8988T (cell line): ENCODE data around the gene RANBP17.
"Not testable (repeated sequence)": the region's sequence is repeated elsewhere in the genome, so short reads cannot be mapped to it uniquely, and the experiment has no call there.

Experiments
- DNase-seq: peaks from one replicate; pipeline ENCODE4 v3.0.0; 2011

RANBP17 gene

GRCh38 chr5:171261361-171261760 lies 399.5 kb downstream of the RANBP17 start:
- DNase-seq, result no peak

- DNase-seq, result no peak
Measured at GRCh38 chr5:171261904-171262303, 400.1 kb downstream of the RANBP17 start.

DNA sequence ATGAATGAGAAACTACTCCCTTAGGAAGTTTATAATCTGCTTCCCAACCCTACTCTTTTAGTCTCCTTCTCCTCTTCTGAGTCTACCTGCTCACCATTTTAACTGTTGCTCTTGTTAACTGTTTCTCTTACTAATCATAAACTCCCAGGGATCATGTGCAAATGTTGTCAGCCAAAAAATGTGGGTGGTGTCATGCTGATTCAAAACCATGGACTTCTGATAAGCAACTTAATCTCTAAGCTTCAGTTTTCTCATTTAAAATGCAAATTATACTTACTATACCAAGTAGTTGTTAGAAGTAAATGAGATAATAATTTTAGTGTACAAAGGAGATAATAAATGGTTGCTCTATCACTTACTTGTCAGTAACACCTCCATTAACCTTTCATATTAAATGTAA lies 401.4 kb downstream of the RANBP17 start:
- DNase-seq, result no peak

- DNase-seq, result no peak
Measured at GRCh38 chr5:171264843-171265242, 403.0 kb downstream of the RANBP17 start.

- DNase-seq, result no peak
Measured at GRCh38 chr5:171268700-171269620, 407.1 kb downstream of the RANBP17 start.

GRCh38 chr5:171269717-171270116 lies 407.9 kb downstream of the RANBP17 start:
- DNase-seq, result no peak

DNA sequence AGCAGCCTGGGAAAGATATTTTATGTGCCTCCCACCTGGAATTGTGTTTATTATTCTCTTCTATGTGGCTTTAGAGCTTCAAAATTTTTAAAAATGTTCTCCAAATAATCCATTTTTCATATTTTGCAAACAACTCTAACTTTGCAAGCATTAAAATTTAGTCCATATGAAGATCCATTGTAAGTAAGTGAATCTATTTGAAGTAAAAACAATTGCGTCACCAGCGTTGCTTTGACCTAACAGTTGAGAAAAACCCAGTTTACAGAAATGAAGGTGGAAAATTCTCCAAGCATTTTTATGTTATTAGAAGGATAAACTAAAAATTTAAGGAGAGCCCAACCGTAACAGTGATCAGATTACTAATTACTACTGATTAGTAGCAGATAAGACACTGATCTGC lies 408.3 kb downstream of the RANBP17 start:
- DNase-seq, result no peak

GRCh38 chr5:171271798-171272197 lies 410.0 kb downstream of the RANBP17 start:
- no peak for DNase-seq

DNA sequence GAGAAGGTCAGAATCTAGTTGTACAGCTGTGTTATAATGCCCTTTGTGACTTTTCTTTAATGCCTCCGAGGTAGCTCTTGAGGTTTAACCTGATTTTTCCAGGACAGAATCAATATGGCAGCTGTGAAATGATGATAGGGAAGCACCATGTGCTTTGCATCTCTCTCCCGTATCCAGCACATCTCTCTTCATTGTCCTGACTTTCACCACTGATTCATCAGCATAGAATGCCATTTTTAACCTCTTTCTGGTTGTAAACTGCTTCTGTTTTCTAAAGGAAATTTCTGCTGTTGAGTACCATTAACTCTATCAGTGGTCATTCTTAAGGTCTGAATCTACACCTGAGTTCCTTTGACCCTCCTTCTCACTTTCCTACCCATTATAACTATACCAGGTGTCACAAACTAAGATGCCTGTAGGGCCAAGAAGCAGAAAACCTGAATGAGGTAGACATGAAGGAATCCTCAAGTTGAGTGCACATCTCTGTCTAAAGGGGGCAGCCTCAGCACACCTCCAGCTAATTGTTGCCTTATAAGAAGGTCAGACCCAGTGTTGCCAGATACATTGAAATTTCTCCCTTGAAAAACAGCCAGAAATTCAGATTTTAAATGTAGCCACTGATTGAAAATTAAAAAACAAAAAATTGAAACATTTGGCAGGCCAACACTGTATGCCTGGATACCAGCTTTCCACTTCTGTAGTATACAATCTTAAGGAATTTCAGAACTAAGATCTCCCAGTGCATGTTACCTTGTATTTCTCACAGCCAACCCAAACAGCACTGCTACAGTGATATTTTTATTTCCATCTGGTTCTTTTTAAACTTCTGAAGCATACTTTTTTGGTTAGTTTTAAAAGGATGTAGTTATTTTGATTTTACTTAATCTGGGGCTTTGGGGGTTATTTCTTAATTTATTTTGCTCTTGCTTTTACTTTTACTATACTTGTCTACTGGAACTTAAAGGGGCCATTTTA lies 411.5 kb downstream of the RANBP17 start:
- no peak for DNase-seq

DNA sequence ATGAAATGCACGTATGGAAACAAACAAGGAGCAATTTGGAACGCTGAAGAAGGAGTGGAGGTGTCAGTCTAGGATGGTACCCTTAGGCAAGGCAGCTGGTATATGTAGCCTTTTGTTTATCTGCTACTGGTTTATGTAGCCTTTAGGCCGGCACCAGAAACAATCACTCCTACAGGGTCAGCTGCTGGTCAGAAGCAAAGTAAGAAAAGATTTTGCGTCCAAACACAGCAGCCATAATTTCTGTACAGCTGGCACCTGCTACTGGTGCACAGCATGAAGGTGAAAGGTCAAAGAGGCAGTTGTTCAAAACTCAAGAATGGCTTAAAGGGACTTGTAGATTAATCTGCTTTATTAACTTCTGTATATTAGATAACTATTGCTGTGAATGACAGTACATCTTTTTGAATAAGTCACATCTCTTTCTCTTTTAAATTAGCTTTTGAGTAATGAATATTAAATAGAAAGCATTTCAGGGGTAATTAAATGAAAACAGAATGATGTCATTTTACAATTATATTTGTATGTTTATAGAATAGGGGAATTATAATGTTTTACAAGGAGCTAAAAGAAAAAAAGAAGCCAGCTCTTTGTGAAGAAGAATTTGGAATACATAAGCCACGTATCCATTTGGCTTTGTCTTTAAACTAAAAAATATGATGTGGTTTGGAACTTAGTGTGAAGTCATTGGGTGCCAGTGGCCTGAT lies 414.2 kb downstream of the RANBP17 start:
- DNase-seq, result no peak

DNA sequence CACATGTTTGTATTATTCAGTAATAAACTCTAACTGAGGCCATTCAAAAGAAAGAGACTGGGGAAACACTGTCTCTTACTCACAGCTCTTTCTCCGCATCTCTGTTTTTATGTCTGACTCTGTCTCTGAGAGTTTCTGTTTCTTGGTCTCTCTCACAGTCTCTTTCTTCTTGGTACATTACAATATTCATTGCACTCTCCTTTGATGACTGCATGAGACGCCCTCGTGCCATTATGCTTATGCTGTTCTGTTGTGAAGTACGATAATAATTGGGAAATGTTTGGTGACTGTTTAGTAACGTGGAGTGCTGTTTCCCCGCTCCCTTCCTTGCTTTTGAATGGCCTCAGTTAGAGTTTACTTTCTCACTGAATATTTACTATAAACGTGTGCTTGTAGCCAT lies 421.9 kb downstream of the RANBP17 start:
- no peak for DNase-seq

DNA sequence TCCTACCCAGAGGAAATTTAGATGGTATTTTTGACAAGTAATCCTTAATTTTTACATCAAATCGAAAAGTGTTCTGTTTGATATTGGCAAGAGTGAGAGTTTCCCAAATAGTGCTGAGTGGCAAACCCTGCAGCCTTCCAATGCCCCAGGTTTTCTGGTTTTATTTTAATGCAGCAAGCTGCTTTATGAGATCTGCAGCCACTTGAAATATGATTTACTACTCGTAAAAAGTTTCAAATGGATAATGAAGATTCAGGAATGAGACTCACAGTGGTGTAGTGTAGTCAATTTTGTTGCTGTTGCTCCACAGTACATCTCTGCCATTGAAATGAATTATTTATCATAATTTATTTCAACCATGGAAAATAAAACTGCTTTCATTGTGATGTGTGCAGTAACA lies 423.6 kb downstream of the RANBP17 start:
- DNase-seq, result no peak

DNA sequence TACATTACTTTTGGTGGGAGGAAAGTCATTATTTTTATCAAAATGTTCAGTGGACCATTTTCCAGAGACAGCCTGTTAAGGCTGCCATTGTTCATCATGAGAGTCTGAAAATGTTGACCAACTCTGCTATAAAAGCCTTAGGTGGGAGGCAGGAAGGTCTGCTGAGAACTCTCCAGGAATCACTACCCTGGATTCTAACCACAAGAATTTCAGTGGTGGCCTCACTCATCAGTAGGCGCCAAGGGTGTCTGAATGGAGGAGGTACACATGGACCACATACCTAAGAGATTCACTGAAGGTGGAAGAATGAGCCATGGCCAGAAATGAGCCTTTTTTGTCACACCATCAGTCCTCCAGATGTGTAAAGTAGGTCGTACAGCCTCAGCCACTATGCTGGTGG lies 426.2 kb downstream of the RANBP17 start:
- no peak for DNase-seq

- no peak for DNase-seq
Measured at GRCh38 chr5:171291371-171291770, 429.6 kb downstream of the RANBP17 start.

GRCh38 chr5:171295299-171295698 lies 433.5 kb downstream of the RANBP17 start:
- DNase-seq, result no peak

DNA sequence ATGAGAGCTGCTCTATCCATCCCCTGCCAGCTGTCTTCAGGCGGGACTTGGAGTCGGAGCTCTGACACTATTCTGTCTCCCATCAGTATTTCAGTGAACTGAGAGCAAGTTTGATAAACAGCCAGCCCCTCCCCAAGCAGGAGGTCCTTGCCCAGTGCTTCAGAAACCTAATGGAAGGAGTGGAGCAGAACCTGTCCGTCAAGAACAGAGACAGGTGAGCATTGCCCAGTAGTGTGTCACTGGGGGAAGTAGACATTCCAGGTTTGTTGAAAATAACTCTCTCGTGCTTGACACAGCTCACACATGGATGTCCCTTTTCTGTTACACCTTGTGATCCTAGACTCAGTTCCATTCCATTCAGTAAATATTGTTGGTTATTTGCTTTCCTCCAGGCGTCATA lies 434.0 kb downstream of the RANBP17 start:
- DNase-seq, result no peak

GRCh38 chr5:171297941-171298340 lies 436.1 kb downstream of the RANBP17 start:
- not testable (repeated sequence) for DNase-seq

DNA sequence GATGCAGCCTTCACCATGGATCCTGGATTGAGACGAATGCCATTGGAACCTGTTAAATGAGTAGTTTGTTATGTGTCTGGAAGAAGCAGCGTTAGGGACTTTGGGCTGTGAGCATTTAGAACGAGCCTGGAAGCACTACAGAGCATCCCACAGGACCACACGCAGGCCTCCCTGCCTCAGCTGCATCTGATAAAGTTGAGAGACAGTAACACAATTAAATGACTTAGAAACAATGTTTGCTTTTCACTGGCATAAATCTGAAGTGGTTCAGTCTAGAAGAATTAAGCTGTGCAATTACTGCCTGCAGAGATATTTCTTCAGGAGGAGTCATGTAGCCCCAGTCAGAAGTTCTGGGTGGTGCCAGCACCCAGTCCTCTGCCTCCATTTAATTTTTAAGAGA lies 437.4 kb downstream of the RANBP17 start:
- no peak for DNase-seq

GRCh38 chr5:171299851-171300250 lies 438.0 kb downstream of the RANBP17 start:
- no peak for DNase-seq

DNA sequence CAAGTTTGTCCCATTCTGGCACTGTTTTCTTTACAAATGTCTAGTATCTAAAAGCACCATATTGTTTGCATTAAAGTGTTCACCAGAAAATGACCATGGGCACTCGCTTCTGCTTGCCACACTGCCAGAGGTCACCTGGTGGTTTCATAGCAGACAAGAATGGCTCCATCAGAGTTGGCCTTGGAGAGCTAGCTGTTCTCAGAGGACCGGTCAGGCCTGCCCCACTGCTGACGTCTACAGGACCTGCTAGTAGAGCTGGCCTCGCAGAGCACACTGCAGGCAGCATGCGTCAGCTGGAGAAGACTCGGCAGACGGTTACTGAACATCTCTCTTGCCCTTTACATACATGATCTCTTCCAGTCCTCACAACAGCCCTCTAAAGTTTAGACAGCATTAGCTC lies 438.5 kb downstream of the RANBP17 start:
- no peak for DNase-seq

DNA sequence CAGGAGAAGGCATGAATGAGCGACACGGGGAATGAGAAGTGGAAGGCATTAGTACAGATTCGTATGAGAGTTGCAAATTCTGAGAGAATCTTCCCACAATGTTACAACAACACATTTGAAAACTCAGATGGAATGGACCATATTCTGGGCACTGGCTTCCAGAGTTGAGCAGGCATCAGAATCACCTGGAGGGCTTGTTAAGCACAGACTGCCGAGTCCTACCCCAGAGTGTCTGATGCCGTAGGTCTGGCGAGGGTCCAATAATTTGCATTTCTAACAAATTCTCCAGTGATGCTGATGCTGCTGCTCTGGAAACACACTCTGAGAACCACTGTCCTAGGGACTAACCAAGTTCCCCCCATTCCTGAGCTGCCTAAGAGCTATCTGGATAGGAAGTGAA lies 444.3 kb downstream of the RANBP17 start:
- no peak for DNase-seq

DNA sequence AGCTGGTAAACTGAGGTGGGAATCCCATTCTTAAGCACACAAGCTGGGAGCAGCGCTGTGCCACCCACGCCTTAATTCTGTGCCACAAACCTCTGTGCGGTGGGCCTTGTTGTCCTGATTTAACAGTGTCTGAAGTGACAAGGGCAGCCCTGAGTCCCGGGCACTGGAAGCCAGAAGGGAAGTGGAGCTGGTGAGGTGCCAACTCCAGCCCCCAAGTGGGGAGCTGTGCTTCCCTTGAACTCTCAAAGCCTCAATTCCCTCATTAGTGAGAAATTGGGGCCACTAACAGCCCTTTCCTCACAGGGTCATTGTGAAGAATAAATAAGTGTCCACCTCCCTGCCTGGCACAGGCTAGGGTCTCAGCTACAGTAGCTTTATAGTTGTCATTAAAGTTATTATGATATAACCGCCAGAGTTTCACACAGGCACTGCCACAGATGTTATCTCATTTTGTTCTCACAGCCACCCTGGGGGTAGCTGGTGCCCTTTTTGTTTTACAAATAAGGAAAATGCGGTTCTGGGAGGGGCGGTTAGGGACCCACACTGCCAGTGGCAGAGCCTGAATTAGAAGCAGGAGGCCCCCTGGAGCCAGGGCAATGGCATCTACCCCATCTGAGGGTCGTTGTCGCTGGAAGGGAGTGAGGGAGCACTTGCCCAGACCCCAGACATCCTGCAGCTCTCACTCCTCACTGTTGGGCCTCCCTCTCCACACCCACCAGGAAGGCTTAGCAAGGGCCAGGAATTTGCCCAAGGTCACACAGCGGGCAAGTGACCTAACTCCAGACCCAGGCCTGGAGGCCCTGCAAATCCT lies 445.2 kb downstream of the RANBP17 start:
- DNase-seq, result no peak
